GM19324 (cell line): ENCODE results near the gene FNIP2.
"Not testable (repeated sequence)": the region's sequence is repeated elsewhere in the genome, so short reads cannot be mapped to it uniquely, and the experiment has no call there.

ENCODE experiments used
- ATAC-seq: cut with Tn5 transposase; IDR thresholded peaks from one replicate; pipeline ENCODE4 v1.9.1; 2021; ENCODE audit warnings: mild to moderate bottlenecking, moderate library complexity; ENCODE audit not compliant: unreplicated experiment, low FRiP score

Gene FNIP2

GRCh38 chr4:158811704-158812103, 42.9 kb downstream of the FNIP2 start:
- ATAC-seq: no peak

DNA sequence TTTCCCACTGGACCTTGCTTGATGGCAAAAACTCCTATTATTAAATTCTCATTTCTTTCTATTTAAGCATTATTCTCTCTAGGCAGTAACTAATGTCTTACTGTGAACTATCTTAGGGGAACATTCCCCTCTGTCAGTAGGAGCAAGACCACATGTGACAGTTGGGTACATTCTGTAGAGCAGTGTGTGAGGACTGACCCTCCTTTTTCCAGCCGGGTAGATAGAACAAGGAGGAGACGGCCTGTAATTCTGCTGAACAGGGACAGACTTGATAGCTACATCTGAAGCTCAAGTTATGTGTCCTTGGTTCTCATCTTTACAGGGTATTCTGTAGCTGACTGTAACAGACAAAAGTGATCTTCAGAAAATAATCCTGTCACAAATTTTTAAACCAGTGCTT, 43.3 kb downstream of the FNIP2 start:
- no peak for ATAC-seq

GRCh38 chr4:158812543-158812942, 43.7 kb downstream of the FNIP2 start:
- ATAC-seq: no peak

GRCh38 chr4:158813113-158813512, 44.3 kb downstream of the FNIP2 start:
- ATAC-seq: no peak

DNA sequence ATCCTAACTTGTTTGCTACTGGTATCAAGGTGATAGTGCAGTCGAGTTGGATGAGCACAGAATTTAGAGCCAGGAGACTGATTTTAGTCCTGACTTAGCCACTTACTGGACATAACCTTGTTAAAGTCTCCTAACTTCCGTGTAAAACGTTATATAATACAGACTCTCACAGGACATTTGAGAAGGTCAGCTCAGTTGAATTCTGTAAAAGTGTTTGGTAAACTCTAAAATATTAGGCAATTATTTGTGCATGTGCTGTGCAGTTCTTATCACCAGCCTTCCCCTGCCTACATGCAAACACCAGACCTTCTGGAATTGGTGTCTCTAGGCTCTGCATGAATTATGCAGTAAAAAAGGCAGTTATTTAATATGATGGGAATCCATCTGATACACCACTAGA, 45.4 kb downstream of the FNIP2 start:
- ATAC-seq: no peak

- no peak for ATAC-seq
Measured at GRCh38 chr4:158814636-158815330, 46.0 kb downstream of the FNIP2 start.

GRCh38 chr4:158816955-158817354, 48.1 kb downstream of the FNIP2 start:
- ATAC-seq: no peak

- peak; percentile 65 for ATAC-seq
Measured at GRCh38 chr4:158817562-158818296, 48.9 kb downstream of the FNIP2 start.

DNA sequence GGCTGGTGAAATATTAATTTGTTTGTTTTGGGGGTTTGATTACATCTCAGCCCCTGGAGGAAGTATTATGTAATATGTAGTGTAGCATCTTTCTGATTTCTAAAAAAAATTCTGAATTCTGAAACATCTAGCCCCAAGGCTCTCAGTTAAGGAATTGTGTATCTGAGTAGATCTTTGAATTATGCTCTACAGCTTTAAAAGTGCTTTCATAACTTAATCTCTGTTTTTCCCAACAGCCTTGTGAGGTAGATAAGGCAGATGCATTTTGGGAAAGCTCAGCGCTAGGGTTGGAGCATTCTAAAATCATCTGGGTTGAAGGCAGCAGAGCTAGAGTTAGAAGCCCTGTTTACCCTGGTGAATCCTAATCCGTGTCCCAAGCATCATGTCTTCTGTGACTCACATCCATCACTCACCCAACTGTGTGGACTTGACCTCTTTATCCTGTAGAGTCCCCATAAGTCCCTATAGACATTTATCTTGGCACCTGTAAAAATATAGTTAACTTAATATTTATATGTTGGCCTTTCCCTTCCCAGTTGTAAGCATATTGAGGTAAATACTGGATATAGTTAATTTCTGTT, 49.8 kb downstream of the FNIP2 start:
- ATAC-seq: no peak

GRCh38 chr4:158819942-158820786, 51.3 kb downstream of the FNIP2 start:
- no peak for ATAC-seq

DNA sequence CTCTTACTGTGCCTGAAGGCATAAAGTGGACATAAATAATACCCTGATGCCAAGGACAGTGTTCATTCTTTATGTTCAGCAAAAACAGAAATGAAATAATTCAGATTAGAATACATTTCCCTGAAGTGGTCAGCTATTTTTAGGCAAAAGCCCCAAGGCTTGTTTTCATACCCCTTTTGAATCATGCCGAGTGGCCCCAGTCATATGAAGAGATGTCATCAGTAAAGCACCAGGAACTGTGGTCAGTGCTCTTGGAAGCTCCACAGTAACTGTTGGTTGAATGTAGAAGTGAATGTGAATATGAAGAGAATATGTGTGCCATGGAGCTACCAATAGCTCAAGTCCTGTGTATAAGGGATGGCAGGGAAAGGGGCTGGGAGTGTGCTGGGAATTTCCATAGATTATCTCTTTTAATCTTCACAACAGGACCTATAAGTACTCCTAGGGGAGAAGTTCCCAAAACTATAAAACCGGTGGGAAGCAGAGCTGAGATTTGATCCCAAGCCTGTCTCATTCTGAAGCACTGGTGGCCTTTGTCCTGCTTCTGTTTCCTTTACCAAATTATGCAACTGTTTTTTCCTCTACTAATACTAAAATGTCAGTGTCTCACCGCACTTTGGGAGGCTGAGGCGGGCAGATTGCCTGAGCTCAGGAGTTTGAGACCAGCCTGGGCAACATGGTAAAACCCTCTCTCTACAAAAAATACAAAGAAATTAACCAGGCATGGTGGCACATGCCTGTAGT, 52.6 kb downstream of the FNIP2 start:
- ATAC-seq: no peak

GRCh38 chr4:158822348-158822747, 53.5 kb downstream of the FNIP2 start:
- no peak for ATAC-seq

DNA sequence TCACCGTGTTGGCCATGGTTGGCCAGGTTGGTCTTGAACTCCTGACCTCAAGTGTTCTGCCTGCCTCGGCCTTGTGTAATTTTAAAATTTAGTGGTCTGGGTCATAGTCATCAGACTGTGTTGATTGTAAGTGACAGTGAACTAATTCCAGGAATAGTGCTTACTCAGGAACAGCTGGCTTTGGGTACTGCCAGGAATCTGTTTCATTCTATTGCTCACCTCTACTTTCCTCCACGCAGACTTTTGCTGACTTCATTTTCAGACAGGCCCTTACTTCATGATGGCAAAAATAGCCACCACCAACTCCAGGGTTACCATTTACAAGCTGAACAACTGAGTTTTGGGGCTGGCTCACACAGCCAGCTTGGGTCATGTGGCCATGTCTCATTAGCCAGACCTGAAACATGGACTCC, 54.6 kb downstream of the FNIP2 start:
- ATAC-seq: no peak

GRCh38 chr4:158824425-158825274, 55.8 kb downstream of the FNIP2 start:
- no peak for ATAC-seq

DNA sequence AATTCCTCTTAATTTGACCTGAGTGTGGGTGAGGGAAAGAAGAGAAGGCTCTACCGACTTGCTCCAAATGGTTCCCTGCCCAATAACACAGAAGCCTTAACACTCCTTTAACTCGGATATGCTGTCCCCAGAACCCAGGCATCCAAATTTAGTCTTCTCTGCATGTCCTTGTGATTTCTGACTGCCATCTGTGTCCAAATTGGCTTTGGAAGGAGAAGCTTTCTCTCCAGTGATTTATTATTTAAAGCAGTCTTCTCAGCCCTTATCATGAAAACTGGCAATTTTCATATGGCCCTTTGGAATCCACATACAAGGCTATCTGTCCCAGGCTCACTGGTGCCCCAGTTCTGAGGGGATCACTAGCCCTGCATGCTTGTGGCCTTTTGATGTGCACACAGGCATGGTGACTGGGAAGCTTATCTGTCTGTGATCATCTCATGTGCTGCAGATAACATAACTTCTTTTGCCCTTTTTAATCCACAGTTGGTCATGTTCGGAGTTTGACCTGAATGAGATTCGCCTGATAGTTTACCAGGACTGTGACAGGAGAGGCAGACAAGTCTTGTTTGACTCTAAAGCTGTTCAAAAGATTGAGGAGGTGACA, 56.7 kb downstream of the FNIP2 start:
- ATAC-seq: peak; percentile 12

DNA sequence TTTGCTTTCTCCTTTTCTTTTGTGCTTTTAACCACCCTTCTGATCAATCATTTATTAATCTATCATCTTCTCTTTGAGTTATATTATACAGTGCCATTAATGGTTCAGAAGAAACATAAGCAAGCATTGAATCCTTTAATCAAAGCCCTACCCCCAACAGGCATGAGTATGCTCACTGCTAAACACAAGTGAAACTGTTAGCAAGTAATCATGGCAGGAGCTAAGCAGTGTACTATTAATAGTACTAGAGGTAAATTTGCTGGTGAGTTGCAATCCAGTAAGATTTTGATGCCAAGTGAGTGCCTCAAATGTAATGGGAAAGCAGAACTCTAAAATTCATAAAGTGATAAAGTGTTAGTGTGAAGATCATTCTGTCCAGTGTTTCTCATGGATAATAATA, 57.2 kb downstream of the FNIP2 start:
- ATAC-seq: peak; percentile 53

- no peak for ATAC-seq
Measured at GRCh38 chr4:158826882-158827281, 58.1 kb downstream of the FNIP2 start.

- ATAC-seq: no peak
Measured at GRCh38 chr4:158827543-158827981, 58.7 kb downstream of the FNIP2 start.

DNA sequence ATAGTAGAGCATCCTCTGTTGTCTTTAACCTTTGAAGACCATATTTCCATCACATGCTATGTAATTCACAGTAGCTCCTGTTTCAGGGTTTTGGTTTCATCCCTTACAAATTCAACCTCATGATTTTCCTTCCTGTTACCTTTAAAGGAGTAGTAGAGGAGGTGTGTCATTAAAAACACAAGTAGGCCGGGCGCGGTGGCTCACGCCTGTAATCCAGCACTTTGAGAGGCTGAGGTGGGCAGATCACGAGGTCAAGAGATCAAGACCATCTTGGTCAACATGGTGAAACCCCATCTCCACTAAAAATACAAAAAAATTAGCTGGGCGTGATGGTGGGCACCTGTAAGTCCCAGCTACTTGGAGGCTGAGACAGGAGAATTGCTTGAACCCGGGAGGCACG, 59.3 kb downstream of the FNIP2 start:
- ATAC-seq: not testable (repeated sequence)
